ENCODE data around the gene PRPF38A.

PRPF38A gene

GRCh38 chr1:52432807-52433206 is 28.4 kb downstream of the PRPF38A start:
- no peak for TF ChIP-seq CTCF (IDR thresholded peaks at IDR 0.05; ENCODE audit: insufficient read depth, missing control alignments)
- no peak for DNase-seq (ENCODE audit: insufficient read length, low spot score)
- no peak for FAIRE-seq

GRCh38 chr1:52435211-52435610 is 30.8 kb downstream of the PRPF38A start:
- FAIRE-seq, result no peak
- DNase-seq (ENCODE audit: insufficient read length, low spot score), result no peak
- no peak for TF ChIP-seq CTCF (IDR thresholded peaks at IDR 0.05; ENCODE audit: insufficient read depth, missing control alignments)

GRCh38 chr1:52435650-52436049 is 31.2 kb downstream of the PRPF38A start:
- FAIRE-seq (no peak), DNase-seq (ENCODE audit: insufficient read length, low spot score) (no peak)
- TF ChIP-seq CTCF (IDR thresholded peaks at IDR 0.05; ENCODE audit: insufficient read depth, missing control alignments), result no peak

GRCh38 chr1:52436817-52437216 is 32.4 kb downstream of the PRPF38A start:
- DNase-seq (ENCODE audit: insufficient read length, low spot score) (no peak), FAIRE-seq (no peak)
- TF ChIP-seq CTCF (IDR thresholded peaks at IDR 0.05; ENCODE audit: insufficient read depth, missing control alignments), result no peak

- no peak for TF ChIP-seq CTCF (IDR thresholded peaks at IDR 0.05; ENCODE audit: insufficient read depth, missing control alignments)
- FAIRE-seq, result no peak
Observed at GRCh38 chr1:52439976-52440375, 35.6 kb downstream of the PRPF38A start.

GRCh38 chr1:52444463-52444862 is 40.1 kb downstream of the PRPF38A start:
- FAIRE-seq, result no peak

More at GRCh38 chr1:52439976-52440375, 35.6 kb downstream of the PRPF38A start:
- DNase-seq (ENCODE audit: insufficient read length, low spot score), result no peak

GRCh38 chr1:52454127-52454526 is 49.7 kb downstream of the PRPF38A start:
- DNase-seq (ENCODE audit: insufficient read length, low spot score) (no peak), FAIRE-seq (no peak)
- no peak for TF ChIP-seq CTCF (IDR thresholded peaks at IDR 0.05; ENCODE audit: insufficient read depth, missing control alignments)

More at GRCh38 chr1:52444463-52444862, 40.1 kb downstream of the PRPF38A start:
- no peak for DNase-seq (ENCODE audit: insufficient read length, low spot score)
- no peak for TF ChIP-seq CTCF (IDR thresholded peaks at IDR 0.05; ENCODE audit: insufficient read depth, missing control alignments)

Measured in D721Med (cell line).